ENCODE measurements around the gene CDK5.
A peak's percentile ranks its signal among the peaks of the same experiment; 100 is the strongest.

The CDK5 gene

DNA sequence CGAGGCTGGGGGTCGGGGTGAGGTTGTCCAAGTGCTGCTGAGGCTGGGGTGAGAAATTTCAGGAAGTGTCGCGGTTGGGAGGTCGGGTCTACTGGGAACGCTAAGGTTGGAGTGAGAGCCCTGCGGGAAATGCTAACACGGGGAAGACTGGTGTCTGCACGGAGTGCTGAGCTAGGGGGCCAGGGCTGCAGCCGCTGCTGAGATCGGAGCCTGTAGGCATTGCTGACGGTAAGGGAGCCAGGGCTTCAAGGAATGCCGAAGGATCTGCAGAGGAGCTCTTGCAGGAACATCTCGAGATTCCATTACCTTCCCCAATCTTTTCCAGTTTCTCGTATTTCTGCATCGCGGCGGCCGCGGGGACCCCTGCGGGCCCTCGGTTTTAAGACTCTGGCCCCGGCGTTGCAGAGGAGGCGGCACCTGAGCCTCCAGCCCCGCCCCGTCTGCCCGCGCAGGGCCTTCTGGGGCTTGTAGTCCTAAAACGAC lies at the start of gene CDK5:
TSS of gene CDK5 (minus strand) at position 392 of the 483 bp plus-strand sequence. CDS start at position 343, 49 bp downstream.
- DNase-seq, result no peak

DNA sequence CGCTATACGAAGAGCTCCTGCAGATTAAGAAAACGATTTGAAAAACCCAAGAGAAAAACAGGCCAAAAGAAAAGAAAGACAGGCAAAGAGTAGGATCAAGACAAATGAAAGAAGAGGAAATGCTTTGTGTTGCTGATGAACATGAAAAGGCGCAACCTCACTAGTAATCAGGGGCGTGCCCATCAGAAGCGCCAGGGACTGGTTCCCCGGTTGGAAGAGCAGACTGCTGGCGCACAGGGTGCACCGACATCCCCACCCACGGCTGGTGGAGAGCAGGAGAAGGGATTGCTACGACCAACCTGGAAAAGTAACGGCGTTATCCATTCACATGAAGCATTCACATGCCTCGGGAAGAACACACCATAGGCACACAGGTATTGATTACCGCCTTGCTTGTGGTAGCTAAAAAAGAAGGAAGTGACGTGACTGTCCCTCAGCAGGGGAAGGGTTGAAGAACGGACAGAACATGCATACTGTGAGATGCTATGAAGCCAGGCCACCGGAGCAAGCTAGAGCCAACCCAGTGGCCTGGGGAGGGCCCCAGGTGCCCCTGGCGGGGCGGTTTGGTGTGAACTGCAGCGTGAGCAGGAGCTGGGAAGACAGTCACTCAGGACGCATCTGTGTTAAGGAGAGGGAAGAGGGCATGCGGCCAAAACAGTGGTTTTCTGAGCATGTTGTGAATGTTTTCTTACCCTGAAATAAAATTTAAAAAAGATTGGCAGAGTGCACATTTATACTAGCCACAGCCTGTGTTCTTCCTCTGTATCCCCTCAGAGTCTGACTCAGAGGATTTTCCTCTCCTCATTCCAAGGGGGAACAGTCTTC lies 46.9 kb upstream of the CDK5 start:
- no peak for DNase-seq

DNA sequence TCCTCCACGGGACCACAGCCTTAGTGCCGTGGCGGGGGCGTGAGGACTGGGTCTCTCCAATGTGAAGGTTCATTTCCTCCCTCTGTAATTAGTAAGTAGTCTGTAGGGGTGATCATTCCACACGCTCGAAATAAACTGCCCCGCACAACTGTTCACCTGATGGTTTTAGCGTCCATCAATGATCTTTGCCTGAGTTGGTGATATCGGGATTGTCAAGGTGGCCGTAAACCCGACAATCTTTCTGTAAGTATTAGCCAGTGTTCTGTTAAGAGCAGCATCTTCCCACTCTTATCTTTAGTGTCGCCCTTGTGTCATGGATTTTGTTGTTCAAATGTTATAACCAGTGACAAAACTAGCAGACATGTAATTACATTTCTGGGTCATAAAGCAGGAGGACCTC lies 46.3 kb upstream of the CDK5 start:
- no peak for DNase-seq

DNA sequence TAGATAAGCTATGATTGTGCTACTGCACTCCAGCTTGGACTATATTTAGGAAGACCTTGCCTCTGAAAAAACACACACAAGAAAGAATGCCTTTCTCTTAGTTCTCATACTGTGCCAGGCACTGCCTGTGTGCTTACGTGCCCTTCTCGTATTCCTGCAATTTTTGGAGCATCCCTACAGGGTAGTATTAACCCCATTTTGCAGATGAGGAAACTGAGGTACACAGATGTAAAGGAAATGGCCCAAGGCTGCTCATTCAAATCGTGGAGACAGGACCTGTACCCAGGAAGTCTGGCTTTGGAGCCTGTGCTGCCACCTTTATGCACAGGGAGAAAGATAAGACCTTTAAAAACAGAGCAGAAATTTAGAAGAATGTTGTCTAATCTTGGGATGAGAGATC lies 45.3 kb upstream of the CDK5 start:
- DNase-seq, result no peak

DNA sequence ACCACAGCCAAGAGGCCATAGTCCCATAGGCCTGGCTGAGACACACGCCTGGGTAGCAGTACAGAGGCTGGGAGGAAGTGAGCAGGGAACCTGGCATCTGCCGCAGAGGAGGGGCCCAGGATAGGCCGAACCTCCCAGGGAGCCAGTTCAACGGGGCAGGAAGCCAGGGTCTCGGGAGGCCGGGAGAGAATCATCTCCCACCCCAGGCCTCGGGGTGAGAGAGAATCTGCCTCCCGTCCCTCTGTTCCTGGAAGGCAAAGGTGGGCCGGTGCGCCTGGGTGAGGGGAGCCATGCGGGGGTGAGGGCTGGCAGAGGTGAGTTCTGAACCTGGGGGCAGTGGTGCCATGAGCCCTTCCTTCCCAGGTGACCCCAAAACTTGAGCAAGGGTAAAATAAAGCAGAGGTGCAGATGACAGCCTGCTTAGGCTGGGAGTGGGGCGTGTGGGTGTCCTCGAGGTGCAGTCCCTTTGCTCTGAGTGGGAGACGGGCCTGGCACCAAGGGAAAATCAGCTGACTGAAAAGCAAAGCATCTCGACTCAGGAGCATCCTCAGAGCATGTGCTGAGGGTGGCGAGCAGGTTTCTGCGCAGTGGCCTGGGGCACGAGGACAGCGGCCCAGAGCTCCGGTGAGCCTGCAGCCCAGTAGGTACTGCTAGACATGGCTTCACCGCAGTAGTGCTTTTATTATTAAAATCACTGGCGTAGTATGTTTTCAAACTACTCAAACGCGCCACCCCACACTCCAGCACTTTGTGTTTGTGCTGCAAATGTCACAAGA lies 44.1 kb upstream of the CDK5 start:
- no peak for DNase-seq

DNA sequence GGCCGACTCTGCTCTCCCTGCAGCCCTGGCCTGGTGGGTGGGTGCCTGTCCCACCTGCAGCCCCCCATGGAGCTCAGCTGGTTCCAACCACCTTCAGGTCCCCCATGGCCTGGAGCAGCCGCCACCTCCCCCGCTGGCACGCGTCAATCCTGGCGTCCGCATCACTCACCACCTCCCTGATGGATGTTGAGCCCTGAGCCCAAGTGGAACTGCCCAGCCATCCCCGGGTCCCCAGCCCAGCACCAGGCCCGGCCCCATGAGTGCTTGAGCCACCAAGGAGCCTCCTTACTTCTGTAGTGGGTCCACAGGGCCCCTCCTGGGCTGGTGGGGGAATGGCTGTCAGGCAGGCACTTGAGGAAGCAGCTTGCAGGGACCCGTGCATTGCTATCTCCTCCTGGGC lies 43.2 kb upstream of the CDK5 start:
- no peak for DNase-seq

DNA sequence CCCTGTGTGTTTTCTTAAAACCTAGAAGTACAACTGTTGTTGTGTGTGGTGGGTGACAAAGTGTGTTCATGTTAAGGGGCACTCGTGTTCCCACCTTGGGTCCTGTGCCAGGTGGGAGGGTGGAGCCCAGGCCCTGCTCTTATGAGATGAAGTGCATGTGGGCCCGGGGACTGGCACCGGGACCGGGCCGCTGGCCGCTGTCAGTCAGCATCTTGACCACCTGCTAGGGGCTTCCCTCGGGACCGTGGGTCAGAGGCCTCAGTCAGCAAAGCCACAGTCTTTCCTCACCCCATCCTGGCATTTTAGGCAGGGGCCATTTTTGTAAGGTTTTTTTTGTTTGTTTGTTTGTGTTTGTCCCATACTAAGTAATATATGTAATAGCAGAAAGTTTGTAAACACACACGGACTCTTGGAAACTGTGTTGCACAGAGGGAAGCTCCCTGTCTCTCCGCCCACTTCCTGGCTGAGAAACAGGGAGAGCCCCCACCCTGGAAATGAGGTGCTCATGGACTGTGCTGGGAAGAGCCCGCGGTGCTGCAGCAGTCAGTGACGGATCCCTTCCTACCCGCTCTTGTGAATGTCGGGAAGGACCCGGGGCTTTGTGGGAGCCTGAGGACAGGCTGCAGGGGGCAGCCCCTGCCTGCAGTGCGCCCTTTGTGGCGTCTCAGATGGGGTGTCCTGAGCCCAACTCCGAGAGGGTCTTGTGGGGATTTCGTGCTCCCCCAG lies 42.0 kb upstream of the CDK5 start:
- no peak for DNase-seq

DNA sequence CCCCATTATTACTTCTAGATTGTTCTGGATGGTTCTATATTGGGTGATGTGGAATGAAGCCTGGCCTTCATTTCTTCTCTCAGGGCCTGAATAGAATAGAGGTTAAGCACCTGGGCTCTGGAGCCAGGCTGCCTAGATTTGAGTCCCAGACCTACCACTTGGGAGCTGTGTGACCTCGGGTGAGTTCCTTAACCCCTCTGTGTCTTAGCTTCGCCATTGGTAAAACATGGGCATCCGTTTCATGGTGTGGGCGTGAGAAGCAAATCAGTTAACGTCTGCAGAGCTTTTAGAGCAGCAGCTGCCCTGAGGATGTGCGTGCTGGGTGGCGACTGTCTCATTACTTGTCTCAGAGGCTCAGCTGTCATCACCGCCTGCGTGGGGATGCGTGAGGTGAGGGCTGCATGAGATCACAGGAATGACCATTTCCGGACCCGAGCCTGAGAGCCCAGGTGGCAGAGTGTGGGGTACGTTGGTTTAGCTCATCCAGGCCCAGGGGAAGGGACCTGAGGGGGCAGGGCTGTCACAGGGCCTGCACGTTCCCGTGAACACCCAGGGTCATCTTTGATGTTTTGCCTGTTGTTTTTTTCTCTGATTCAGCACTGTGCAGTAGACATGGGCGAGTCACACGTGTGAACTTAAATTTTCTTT lies 38.3 kb upstream of the CDK5 start:
- no peak for DNase-seq

DNA sequence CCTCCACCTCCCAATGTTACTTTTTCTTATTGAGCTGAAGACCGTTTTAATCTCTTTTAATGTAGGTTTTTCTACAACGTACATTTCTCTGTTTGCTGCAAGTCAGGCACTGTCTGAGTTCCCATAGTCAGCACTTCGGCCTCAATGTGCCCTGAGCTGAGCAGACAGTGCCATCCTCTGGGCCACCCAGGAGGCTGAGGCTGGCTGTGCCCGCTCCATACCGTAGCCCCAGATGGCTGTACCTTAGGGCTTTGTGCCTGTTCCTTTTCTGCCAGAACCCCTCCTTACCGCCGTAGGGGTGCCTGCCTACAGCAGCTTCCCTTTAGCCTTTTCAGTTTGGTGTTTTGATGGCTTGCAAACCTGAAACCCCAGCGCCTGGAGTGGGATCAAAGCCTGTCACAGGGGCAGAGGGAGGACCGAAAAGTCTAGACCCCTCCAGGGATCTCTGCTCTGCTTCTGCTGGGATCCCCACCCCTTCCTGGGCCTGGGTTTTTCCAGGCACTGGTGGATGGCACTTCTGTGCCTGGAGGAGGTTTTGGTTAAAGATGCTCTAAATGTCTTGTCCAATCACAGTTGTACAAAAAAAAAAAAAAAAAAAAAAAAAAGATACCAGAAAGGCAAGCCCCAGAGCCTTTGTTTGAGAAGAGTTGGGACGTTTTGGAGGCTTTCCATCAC lies 37.6 kb upstream of the CDK5 start:
- no peak for DNase-seq

DNA sequence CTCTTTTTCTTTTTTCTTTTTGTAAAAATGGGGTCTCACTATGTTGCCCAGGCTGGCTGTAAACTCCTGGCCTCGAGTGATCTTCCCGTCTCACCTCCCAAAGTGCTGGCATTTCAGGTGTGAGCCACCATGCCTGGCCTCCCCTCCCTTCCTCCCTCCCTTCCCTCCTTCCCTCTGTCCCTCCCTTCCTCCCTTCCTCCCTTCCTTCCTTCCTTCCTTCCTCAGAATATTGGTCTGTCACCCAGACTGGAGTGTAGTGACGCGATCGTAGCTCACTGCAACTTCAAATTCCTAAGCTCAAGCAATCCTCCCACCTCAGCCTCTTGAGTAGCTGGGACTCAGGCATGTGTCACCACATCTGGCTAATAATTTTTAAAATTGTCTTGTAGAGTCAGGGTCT lies 37.0 kb upstream of the CDK5 start:
- no peak for DNase-seq

DNA sequence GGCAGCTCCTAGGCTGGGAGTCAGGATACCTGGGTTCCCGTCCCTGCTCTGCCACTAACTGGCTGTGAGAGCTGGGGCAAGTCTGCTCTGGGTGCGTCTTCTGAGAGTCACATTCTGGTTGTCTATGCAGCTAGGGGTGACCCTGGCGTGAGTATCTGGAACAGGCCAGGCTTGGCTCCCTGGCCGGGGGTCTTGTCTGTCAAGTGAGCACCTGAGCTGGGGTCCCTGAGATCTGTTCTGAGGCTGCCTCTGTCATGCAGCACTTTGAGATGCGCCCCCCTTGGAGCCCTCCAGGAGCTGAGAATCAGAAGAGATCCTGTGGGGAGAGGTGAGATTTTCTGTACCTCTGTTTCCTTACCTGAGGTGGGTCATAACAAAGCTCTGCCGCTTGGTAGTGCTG lies 36.1 kb upstream of the CDK5 start:
- no peak for DNase-seq

DNA sequence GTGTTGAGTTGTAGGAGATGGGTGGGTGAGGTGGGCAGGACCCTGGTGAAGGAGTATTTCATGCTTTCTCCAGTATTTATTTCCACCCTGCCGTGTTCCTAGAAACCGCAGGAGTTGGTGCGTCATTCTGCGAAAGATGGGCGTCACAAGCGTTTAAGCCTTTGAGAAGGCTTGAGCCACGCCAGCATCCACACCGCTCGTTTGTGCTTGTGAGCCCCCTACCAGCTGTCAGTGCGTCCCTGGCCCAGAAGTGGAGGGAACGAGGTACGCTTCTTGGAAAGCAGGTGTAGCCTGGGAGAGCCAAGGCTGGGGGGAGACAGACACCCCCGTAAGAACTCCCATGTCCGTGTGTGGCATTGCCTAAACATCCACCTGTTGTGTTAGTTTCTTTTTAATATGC lies 34.3 kb upstream of the CDK5 start:
- DNase-seq, result no peak

DNA sequence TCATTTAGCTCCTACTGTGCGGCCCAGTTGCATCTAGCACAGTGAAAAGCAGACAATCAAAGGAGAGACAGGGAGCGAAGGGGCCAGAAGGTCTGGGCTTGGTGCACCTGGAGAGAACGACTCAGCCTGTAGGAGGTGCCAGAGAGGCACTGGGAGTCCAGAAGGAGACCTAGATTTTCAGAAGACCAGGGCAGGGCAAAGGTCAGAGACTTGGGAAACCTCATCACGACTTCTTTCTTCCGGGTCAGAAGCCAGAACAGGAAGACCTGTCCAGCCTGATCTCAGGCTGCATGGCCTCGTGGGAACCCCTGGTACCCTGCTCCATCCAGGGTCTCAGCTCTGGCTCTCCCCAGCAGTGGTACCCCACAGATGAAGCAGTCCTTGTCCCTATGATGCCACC lies 33.7 kb upstream of the CDK5 start:
- DNase-seq, result no peak

DNA sequence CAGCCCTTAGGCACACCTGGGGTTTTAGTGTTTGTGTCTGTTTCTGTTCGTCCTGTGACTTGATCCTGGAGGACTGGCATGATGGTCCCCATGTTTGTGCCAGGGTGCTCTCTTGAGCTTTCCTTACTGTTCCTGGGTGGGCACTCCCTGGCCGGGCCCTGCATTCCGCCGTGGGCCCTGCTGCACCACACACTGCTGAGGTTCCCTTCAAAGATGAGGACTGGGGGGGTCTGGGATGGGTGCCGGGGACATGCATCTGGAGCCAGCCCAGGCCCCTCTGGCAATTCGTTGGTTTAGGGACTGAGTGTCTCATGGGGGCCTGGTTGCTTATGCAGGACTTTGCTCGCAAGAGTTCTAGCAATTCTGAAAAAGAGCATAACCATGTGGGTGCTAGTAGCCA lies 33.3 kb upstream of the CDK5 start:
- DNase-seq, result no peak

DNA sequence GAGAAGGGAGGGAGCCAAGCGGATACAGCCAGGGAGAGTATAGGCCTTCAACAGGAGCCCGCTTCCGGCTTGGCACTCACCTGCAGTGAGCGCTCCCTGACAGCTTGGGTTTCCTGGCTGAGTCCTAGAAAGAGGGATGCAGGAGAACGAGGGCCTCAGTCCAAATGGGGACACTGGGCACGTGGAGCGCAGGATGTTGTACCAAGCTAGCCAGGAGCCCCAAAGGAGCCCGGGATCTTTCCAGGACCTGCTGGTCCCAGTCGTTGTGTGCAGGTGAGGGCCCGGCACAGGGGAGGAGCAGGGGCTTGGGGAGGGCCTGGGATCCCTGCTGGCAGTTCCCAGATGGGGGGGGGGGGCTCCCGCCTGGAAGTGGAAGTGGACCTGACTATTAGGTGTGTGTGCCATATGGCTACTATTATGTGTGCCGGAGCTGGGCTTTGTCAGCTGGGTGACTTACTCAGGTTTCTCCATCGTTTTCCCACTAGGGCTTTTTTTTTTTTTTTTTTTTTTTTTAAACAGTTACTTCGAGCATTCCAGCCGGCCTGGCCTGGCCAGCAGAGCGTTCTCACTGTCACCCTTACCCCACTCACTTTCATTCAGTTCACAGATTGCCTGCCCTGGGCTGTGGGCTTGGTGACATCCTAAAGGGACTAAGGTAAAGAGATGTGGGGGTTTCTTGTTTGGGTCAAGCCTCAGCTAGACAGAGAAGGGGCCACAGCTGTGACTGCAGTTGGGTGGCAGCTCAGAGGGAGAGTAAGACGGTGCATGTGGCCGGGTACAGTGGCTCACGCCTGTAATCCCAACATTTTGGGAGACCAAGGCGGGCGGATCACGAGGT lies 32.4 kb upstream of the CDK5 start:
- no peak for DNase-seq

DNA sequence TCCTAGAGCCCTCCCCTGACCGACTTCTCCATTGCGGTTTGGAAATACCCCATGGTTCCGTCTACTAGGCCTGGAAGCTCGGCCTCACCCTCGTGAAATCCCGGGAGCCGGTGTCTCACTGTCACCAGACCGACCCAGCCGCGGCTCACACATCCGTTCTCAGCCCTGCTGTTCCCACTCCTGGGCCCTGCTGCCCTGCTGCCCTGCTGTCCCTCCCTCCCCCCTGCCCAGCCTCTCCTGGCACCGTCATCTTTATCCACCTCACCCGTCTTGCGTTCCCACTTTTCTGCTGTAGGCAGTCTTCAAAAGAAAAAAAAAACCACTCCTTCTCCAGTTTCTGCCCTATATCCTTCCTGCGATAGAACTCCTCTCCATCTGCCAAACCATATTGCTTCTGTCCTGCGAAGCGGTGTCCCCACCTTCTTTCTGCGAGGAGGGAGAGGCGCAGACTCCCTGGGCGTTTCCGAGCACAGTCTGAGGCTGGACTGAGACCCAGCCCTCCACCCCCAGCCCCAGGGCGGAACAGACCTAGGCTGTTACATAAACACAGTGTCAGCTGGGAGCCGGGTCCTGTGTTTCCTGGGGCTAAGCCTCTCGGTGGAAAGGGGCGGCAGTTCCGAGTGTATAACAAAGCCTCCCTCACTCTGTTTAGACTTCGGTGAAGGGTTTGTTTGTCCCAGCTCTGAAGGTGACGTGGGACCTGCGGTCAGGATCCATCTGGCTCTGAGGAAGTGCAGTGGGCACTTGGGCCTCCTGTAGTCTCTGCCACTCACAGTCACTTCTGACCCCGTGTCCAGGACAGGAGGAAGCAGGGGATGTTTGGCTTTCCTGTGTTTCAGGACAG lies 31.4 kb upstream of the CDK5 start:
- no peak for DNase-seq

DNA sequence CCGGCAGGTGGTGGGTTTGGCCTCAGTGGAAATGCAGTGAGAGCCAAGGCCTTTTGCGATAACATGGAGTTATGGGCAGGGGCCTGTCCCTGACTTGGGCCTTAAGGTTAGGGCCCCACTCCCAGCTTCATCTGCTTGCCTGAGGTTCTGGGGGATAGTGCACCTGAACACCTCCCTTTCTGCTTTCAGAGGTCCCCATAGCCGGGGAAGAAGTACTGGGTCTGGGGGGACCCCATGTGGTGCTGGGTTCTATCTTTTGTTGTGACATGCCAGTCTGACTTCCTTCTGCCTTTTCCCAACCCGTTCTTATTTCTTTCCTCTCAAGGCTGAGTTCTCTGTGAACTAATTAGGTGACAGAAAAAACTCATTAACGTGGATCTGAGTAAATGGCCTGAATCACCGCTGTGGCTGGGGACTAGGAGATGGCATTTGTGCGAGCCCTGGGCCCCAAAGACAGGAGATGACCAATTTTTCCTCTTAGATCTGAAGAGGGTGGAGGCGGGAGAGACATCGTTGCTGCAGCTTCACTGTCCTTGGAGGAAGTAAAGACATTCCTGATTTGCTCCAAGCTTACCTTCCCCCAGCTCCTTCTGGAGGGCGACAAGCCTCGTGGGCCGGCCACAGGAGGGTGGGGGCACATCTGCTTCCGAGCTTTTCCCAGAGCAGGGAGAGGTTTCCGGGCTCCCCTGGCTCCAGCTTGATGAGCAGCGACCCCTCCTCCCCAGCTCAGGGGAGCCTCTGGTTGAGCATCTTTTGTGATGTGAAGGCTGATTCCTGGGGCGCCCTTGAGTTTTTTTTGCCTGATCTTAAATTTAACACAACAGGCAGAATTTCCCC lies 30.5 kb upstream of the CDK5 start:
- DNase-seq, result peak in 1 of 3 experiments; percentile 45

DNA sequence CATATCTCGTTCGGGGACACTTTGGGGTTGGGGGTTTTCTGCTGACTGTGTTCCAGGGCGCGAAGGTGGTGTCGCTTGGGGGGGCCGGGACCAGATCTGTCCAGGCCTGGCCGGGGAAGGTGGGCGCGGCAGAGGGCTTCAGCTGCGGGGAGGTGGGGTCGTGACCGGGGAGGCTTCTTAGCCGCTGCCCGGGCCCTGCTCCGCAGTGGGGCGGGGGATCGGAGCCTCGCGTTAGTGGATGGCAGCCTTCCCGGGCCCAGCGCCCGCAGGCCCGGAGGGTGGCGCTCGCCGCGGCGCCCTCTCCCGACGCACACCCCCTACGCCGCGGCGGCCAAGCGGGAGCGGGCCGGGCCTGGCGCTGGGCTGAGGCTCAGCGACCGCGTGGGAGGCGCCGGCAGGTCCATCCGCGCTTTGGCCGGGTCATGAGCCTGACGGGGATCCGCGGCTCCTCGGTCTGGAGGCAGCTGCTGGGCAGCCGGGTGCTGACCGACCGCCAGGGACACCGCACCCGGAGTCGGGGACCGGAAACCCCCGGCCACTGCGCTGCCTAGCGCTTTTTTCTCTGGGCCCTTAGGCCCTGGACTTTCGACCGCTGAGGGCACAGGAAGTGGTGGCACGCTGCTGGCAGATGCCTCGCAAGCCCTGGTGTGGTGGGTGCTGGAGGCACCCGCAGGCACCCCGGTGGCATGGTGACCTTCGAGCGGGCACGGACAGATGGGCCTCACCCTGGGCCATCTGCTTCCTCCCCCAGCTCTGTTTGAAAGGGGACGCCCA lies 29.7 kb upstream of the CDK5 start:
- DNase-seq, result peak; percentile 31 to 75 (median 73)

DNA sequence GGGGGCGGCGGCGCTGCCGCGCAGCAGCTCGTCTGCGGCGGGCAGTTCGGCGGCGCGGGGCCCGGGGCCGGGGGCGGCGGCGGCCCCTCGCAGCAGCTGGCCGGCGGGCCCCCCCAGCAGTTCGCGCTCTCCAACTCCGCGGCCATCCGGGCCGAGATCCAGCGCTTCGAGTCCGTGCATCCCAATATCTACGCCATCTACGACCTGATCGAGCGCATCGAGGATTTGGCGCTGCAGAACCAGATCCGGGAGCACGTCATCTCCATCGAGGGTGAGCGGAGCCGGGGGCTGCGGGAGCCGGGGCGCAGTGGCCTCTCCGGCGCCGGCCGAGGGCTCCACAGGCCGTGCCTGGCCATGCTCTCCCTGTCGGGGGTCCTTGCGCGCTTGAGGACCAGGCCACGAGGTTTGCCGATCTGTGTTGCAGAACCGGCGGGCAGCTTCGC lies 29.1 kb upstream of the CDK5 start:
- peak; percentile 22 to 75 (median 71) for DNase-seq
